ENCODE data around the gene PGLYRP4. TPM values are rescaled to one million over a fixed set of nuclear protein-coding genes. Genes with fewer than 3 reads are reported as not detected.

Gene PGLYRP4
- total and polyA plus RNA-seq, 11 donors, result not detected

DNA sequence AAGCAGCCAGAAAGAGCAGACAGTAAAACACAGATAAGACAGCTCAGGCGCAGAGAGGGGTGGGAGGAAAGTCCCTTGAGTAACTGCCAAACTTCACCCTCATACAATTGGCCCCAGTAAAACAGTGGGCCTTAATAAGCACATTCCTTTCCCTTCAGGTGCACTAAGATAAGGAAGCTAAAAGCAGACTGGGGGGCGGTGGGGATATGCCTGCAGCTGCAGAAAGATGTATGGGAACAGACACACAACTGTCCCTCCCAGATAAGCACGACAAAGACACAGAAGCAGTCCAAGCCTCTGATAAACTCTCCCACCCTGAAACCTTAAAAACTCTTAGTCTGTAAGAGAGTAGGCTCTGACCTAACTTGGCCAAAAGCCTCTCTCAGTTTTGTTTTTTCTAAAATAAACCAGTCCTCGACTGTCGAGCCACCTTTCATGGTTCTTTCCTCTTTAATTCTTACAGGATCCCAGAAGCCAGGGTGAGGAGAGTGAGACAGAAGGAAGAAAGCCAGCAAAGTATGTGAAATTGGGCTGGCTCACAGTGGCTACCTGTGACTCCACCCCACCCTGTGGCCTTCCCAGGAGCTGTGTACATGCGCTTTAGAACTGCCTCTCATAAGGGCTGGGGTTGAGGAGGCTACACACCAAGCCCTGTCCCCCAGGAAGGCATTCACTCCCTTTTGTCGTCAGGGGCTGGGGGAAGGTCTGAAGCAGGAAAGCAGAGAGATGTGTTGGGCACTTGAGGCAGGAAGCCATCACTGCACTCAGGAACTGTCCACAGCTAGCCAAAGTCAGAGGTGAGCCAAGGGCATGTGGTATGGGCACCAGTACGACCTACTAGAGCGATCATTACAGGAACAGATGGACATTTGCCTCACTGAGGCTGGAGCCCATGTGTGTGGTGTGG is 4.6 kb downstream of the PGLYRP4 start:
- WGBS, 4 donors, result 35 to 44% (median 42%) methylated on average over 9 of the region's 9 CpGs
- Histone ChIP-seq H3K27me3 (peaks cover 0 to 24% (median 6%) of the 10 kb centered on the region in 9 donors), H3K27ac (no peak overlapping the region), H3K4me1 (peaks cover 0 to 10% (median 0%) of the 10 kb centered on the region in 12 donors), H3K9me3 (no peaks in the 10 kb centered on the region), H3K4me3 (no peak overlapping the region), H3K36me3 (no peaks in the 10 kb centered on the region)
- ATAC-seq (no peak), DNase-seq (no peak)
- TF ChIP-seq, protein P1, sequence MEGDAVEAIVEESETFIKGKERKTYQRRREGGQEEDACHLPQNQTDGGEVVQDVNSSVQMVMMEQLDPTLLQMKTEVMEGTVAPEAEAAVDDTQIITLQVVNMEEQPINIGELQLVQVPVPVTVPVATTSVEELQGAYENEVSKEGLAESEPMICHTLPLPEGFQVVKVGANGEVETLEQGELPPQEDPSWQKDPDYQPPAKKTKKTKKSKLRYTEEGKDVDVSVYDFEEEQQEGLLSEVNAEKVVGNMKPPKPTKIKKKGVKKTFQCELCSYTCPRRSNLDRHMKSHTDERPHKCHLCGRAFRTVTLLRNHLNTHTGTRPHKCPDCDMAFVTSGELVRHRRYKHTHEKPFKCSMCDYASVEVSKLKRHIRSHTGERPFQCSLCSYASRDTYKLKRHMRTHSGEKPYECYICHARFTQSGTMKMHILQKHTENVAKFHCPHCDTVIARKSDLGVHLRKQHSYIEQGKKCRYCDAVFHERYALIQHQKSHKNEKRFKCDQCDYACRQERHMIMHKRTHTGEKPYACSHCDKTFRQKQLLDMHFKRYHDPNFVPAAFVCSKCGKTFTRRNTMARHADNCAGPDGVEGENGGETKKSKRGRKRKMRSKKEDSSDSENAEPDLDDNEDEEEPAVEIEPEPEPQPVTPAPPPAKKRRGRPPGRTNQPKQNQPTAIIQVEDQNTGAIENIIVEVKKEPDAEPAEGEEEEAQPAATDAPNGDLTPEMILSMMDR (IDR thresholded peaks at IDR 0.05), result no peak
- no peak for TF ChIP-seq POLR2A (IDR thresholded peaks at IDR 0.05)
- intact Hi-C loops (cut with DNase I), result loop anchor here in 1 of 10 donors (10.0 kb wide), 1 partner anchor 411 kb away; no protein-coding TSS in a partner anchor

DNA sequence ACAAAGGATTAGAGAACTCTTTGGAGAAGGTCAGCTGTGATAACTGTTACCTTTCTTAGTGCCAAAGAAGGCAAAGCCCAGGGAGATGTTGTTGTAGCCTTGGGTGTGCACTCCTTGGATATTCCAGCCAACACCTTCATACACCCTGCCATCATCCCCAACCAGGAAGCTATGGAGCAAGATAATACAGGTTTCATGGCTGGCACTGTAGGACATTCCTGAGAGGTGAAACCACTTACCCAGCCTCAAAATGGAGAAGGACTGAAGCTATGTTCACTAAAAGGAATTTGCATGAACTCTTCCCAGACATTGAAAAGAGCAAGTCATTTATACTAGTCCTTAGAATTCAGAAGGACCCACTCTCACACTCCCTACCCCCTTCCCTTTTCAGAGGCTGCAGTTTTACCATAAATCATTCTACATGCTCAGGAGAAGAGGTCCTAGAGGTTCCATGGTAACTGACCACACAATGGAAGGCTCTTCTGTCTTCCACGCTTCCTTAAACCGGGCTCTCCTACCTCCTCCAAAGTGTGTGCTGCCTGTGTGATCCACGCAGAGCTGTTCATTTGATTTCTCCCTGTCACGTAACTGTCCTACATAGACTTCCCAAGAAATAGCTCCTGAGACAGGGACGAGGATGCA is 5.5 kb downstream of the PGLYRP4 start:
- intact Hi-C loops (cut with DNase I), result loop anchor here in 1 of 10 donors (10.0 kb wide), 1 partner anchor 412 kb away; no protein-coding TSS in a partner anchor
- H3K27me3 ChIP-seq, result peaks cover 0 to 26% (median 3%) of the 10 kb centered on the region in 9 donors
- no peak for TF ChIP-seq POLR2A (IDR thresholded peaks at IDR 0.05)
- TF ChIP-seq, protein P1 (IDR thresholded peaks at IDR 0.05), result no peak
- no peak overlapping the region for H3K27ac ChIP-seq
- ATAC-seq, result no peak
- no peak for DNase-seq
- H3K4me1 ChIP-seq, result peaks cover 0 to 10% (median 0%) of the 10 kb centered on the region in 12 donors
- H3K9me3 ChIP-seq, result no peaks in the 10 kb centered on the region
- H3K4me3 ChIP-seq, result no peak overlapping the region
- WGBS, 4 donors, result 25 to 44% (median 31%) methylated on average over 5 of the region's 5 CpGs
- no peaks in the 10 kb centered on the region for H3K36me3 ChIP-seq

DNA sequence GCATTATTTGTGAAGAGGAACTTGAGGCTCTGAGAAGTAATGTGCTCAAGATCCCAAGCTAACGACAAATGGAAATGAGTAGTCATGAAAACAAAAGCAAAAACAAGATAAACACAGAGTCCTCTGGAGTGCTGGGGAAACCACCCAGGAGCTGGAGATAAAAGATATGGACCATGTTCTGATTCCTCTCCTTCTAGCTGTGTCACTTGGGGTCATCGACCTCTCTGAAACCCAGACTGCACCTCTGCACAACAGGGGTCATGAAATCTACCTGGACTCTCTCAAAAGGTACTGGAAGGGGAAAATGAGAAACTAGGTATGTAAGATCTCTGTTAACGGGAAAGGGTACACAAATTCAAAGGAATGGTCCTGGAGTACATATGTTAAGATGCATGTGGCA is 6.5 kb downstream of the PGLYRP4 start:
- Histone ChIP-seq H3K27me3 (peaks cover 0 to 18% (median 0%) of the 10 kb centered on the region in 9 donors), H3K4me3 (no peak overlapping the region), H3K4me1 (peaks cover 0 to 10% (median 0%) of the 10 kb centered on the region in 12 donors), H3K27ac (no peak overlapping the region), H3K9me3 (no peaks in the 10 kb centered on the region), H3K36me3 (no peaks in the 10 kb centered on the region)
- TF ChIP-seq, protein P1 (IDR thresholded peaks at IDR 0.05), result no peak
- TF ChIP-seq POLR2A (IDR thresholded peaks at IDR 0.05), result no peak
- WGBS, 4 donors, result 66 to 74% (median 71%) methylated on average over 3 of the region's 3 CpGs
- DNase-seq (no peak), ATAC-seq (no peak)
- intact Hi-C loops (cut with DNase I), result loop anchor here in 1 of 10 donors (10.0 kb wide), 1 partner anchor 413 kb away; no protein-coding TSS in a partner anchor

Data from heart left ventricle (tissue), 16 donors.